Upper lobe of left lung (tissue), 4 donors: Measurements from ENCODE around the gene ISG15.
"Not testable (repeated sequence)": the region's sequence is repeated elsewhere in the genome, so short reads cannot be mapped to it uniquely, and the experiment has no call there.

Source experiments
- CTCF ChIP-seq, 6 experiments: fragments of 450-650 bp in 4 of 6; fragments of 200-600 bp in 2 of 6; sonication (generic) in 2 of 6; IDR thresholded peaks; one replicate each; pipeline ENCODE4 v1.5.1; 2016 to 2019; ENCODE audit warnings: antibody characterized with exemption in 6 of 6
- POLR2A ChIP-seq, 4 donors: fragments of 450-650 bp; IDR thresholded peaks; one replicate each; pipeline ENCODE4 v1.5.1; 2016 to 2017; ENCODE audit warnings: antibody characterized with exemption in 4 of 4, mild to moderate bottlenecking in 2 of 4
- POLR2AphosphoS5 ChIP-seq, 2 donors: sonication (generic); formaldehyde crosslinking; IDR thresholded peaks; one replicate each; pipeline ENCODE4 v1.5.1; 2017; ENCODE audit warnings: antibody characterized with exemption in 2 of 2

- TF ChIP-seq CTCF, POLR2A, POLR2AphosphoS5 (IDR thresholded peaks at IDR 0.05): not testable (repeated sequence)
Measured at GRCh38 chr1:1030867-1031658, 17.8 kb downstream of the ISG15 start.
